Spinal cord (tissue), 4 donors: ENCODE data around the gene BBS9. TPM values are rescaled to one million over a fixed set of nuclear protein-coding genes. Genes with fewer than 3 reads are reported as not detected.

ENCODE experiments used
- polyA plus RNA-seq, 2 donors: library from polyadenylated mRNA; unstranded; fragments of 120-200 nt; gene quantifications; one replicate each; pipeline ENCODE4 v1.2.1, GENCODE V29; 2013; ENCODE audit not compliant: insufficient read length in 2 of 2
- small RNA-seq: library from RNA; depleted of rRNA; stranded (forward); fragments of <200 nt; gene quantifications from one replicate; pipeline ENCODE3, GENCODE V24; 2014; ENCODE audit warnings: low replicate concordance
- total RNA-seq, 2 donors: library from RNA; depleted of rRNA in 1 of 2; stranded (reverse); fragments of 120-200 nt in 1 of 2; fragments of >200 nt in 1 of 2; gene quantifications; one replicate each; pipeline versions ENCODE4 v1.2.3 to v1.2.4, GENCODE V29; 2013 to 2014

The BBS9 gene
- total and polyA plus RNA-seq, 4 donors, result 19.3 to 67.8 (median 28.9) TPM

Small RNA genes lying within 50 kb of the gene (small RNA-seq; reads per million reads assigned to genes)
- not detected for gene AC007312.1
- not detected for gene AC074338.1
- not detected for gene RNA5SP229

Other genes starting within 250 kb of the BBS9 start
- gene KBTBD2, start 237.8 kb upstream of the BBS9 start, total RNA-seq, result 10 to 100 TPM; 46.0 to 78.8 TPM
- gene KBTBD2, start 237.8 kb upstream of the BBS9 start, polyA plus RNA-seq, result 10 to 100 TPM; 45.0 to 46.0 TPM
- gene FKBP9, start 172.1 kb upstream of the BBS9 start, total RNA-seq, result 100 to 1,000 TPM; 108 to 118 TPM
- 10 to 100 TPM; 75.2 to 89.9 TPM for gene FKBP9, start 172.1 kb upstream of the BBS9 start, polyA plus RNA-seq
- 10 to 100 TPM; 28.3 to 52.6 TPM for gene NT5C3A, start 66.8 kb upstream of the BBS9 start, total RNA-seq
- gene NT5C3A, start 66.8 kb upstream of the BBS9 start, polyA plus RNA-seq, result 10 to 100 TPM; 46.3 to 47.1 TPM
- 10 to 100 TPM in 1 of 2 donors, 1 to 10 TPM in 1; 7.8 to 23.0 TPM for gene RP9, start 20.2 kb upstream of the BBS9 start, total RNA-seq
- 10 to 100 TPM; 24.6 to 27.7 TPM for gene RP9, start 20.2 kb upstream of the BBS9 start, polyA plus RNA-seq